A673 (cell line): ENCODE measurements around the gene TNFRSF6B. TPM values are rescaled to one million over a fixed set of nuclear protein-coding genes. Genes with fewer than 3 reads are reported as not detected.

Experiments used
- BruUV-seq: library from RNA; stranded (reverse); fragments of 400-500 nt; replicated peaks from 2 replicates; lab custom pipeline; 2021; lab: Mats Ljungman, UMichigan
- CTCF ChIA-PET: fragments of 300-600 bp; sonication (Branson Sonifier 250); formaldehyde crosslinking; loops from one replicate; lab custom pipeline; 2022; ENCODE audit warnings: antibody characterized with exemption; lab: Charles Lee
- POLR2A ChIA-PET: fragments of 300-600 bp; sonication (Branson Sonifier 250); formaldehyde crosslinking; loops from one replicate; lab custom pipeline; 2022; ENCODE audit warnings: antibody characterized with exemption; ENCODE audit not compliant: low non-redundant PET; lab: Charles Lee
- DNase-seq: peaks from one replicate; pipeline ENCODE4 v3.0.0-alpha.2; 2015; ENCODE audit warnings: low spot score
- H3K27ac ChIP-seq: fragments of 200-600 bp; sonication (generic); 2 replicates; pipeline ENCODE4 v1.5.1; 2016; ENCODE audit warnings: mixed run types, low read depth, mild to moderate bottlenecking, mixed read lengths, antibody characterized with exemption, low read length; ENCODE audit not compliant: poor library complexity, severe bottlenecking
- H3K27me3 ChIP-seq: fragments of 200-600 bp; sonication (generic); replicated peaks from 2 replicates; pipeline ENCODE4 v1.6.1; 2017; ENCODE audit warnings: mixed run types, low read depth, mild to moderate bottlenecking, mixed read lengths, antibody characterized with exemption, low read length; ENCODE audit not compliant: insufficient read depth, poor library complexity
- H3K36me3 ChIP-seq: fragments of 200-600 bp; sonication (generic); 2 replicates; pipeline ENCODE4 v1.6.1; 2016; ENCODE audit warnings: mixed run types, mild to moderate bottlenecking, mixed read lengths, antibody characterized with exemption, low read length; ENCODE audit not compliant: insufficient read depth, poor library complexity, severe bottlenecking
- H3K4me1 ChIP-seq: fragments of 200-600 bp; sonication (generic); 2 replicates; pipeline ENCODE4 v1.6.1; 2017; ENCODE audit warnings: mixed run types, mild to moderate bottlenecking, mixed read lengths, antibody characterized with exemption, low read length; ENCODE audit not compliant: insufficient read depth, poor library complexity, severe bottlenecking
- H3K4me3 ChIP-seq: fragments of 200-600 bp; sonication (generic); 2 replicates; pipeline ENCODE4 v1.5.1; 2016; ENCODE audit warnings: low read depth, mixed run types, mild to moderate bottlenecking, mixed read lengths, low read length; ENCODE audit not compliant: poor library complexity, severe bottlenecking
- H3K9me3 ChIP-seq: fragments of 200-600 bp; sonication (generic); 2 replicates; pipeline ENCODE4 v1.6.1; 2016; ENCODE audit warnings: mixed run types, low read depth, mild to moderate bottlenecking, mixed read lengths, antibody characterized with exemption, low read length; ENCODE audit not compliant: poor library complexity, severe bottlenecking
- CTCF ChIP-seq: fragments of 300-800, 200-600 bp; sonication (generic); conservative IDR thresholded peaks from 2 replicates; pipeline ENCODE4 v1.5.1; 2017; ENCODE audit warnings: low read depth, mild to moderate bottlenecking, antibody characterized with exemption, low read length, moderate library complexity, mixed read lengths
- EZH2 ChIP-seq: fragments of 200-600 bp; sonication (generic); IDR thresholded peaks from 2 replicates; pipeline ENCODE4 v1.6.1; 2017; ENCODE audit warnings: borderline replicate concordance, low read depth, mild to moderate bottlenecking, mixed read lengths, antibody characterized with exemption, low read length; ENCODE audit not compliant: poor library complexity, severe bottlenecking
- intact Hi-C: fragments of 100-400 bp; cut with micrococcal nuclease; formaldehyde crosslinking; loops from one replicate; pipeline ENCODE4 v1.10.0; 2022; ENCODE audit not compliant: unreplicated experiment
- total RNA-seq: library from RNA; stranded (reverse); gene quantifications from 2 replicates; pipeline ENCODE4 v1.2.3, GENCODE V29; 2021

Gene TNFRSF6B
- total RNA-seq, 1 experiment from 2014 or later: not detected

DNA sequence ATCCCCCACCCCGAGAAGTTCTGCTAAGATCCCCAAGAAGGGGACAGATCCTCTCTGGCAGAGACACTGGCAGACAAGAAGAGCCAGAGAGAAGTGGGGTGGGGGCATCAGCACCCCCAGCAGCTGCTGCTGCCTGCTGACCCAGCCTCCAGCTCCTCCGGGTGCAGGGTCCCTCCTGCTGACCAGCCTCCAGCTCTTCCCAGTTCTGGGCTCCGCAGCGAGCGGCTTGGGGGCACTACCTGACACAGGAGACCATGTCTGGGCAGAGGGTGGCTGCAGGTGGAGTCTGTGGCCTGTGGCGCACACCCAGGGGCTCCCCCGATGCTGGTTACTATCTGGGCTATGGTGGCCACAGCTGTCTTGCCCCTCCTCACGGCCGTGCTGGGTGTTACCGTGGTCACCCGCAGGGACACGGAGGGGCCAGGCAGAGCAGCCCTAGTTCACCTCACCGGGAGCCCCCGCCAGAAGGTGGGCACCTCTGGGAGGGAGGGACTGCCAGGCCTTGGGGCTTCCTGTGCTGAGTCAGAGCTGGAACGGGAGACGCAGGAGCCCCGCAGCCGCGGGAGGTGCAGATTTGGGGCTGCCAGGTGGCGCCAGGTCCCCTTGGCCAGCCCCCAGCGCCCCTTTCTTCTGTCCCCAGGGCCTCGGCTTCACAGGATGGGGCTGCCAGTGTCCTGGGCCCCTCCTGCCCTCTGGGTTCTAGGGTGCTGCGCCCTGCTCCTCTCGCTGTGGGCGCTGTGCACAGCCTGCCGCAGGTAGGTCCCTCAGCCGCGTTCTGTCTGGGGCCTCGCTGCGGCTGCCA is 40.6 kb downstream of the TNFRSF6B start:
- ChIA-PET CTCF (no interaction called here), POLR2A (no interaction called here)
- no peak overlapping the region for H3K4me3 ChIP-seq
- BruUV-seq: no TSS peak
- TF ChIP-seq CTCF (no peak), EZH2 (no peak)
- peaks cover 15% of the 10 kb centered on the region for H3K4me1 ChIP-seq
- H3K9me3 ChIP-seq: no peaks in the 10 kb centered on the region
- intact Hi-C loops: no loop called here
- H3K27ac ChIP-seq: no peak overlapping the region
- H3K27me3 ChIP-seq: no peaks in the 10 kb centered on the region
- no peak for DNase-seq
- peaks cover 13% of the 10 kb centered on the region for H3K36me3 ChIP-seq

- H3K27me3 ChIP-seq: no peaks in the 10 kb centered on the region
- peaks cover 16% of the 10 kb centered on the region for H3K4me1 ChIP-seq
- DNase-seq: no peak
- ChIA-PET POLR2A (no interaction called here), CTCF (no interaction called here)
- H3K36me3 ChIP-seq: peaks cover 18% of the 10 kb centered on the region
- no peak for TF ChIP-seq CTCF
- TF ChIP-seq EZH2: no peak
- H3K27ac ChIP-seq: no peak overlapping the region
- no peak overlapping the region for H3K4me3 ChIP-seq
- H3K9me3 ChIP-seq: no peaks in the 10 kb centered on the region
- intact Hi-C loops: no loop called here
- no TSS peak for BruUV-seq
These were observed 41.2 kb downstream of the TNFRSF6B start for GRCh38 chr20:63737695-63737944.

- H3K4me1 ChIP-seq: peaks cover 16% of the 10 kb centered on the region
- H3K27me3 ChIP-seq: no peaks in the 10 kb centered on the region
- no peak overlapping the region for H3K27ac ChIP-seq
- BruUV-seq: no TSS peak
- no peak for DNase-seq
- H3K36me3 ChIP-seq: peaks cover 20% of the 10 kb centered on the region
- no peaks in the 10 kb centered on the region for H3K9me3 ChIP-seq
- CTCF ChIA-PET: interaction anchor here (0.5 kb wide), 1 partner anchor 1351 kb away, joined by 9 read pairs; the partner anchor contains the start of gene RPS21
- POLR2A ChIA-PET: no interaction called here
- TF ChIP-seq EZH2 (no peak), CTCF (no peak)
- no peak overlapping the region for H3K4me3 ChIP-seq
- intact Hi-C loops: no loop called here
These were observed 41.7 kb downstream of the TNFRSF6B start for GRCh38 chr20:63737945-63738686.
